Measurements from ENCODE around the gene DNAJA2. TPM values are rescaled to one million over a fixed set of nuclear protein-coding genes. Genes with fewer than 3 reads are reported as not detected.

The DNAJA2 gene
- total RNA-seq, 1 donor from 2014 or later, result 76.1 TPM

GRCh38 chr16:46961373-46962353 is 11.8 kb downstream of the DNAJA2 start:
- peak; percentile 16 for DNase-seq (ENCODE audit: low read depth)
- H3K4me1 ChIP-seq (ENCODE audit: insufficient read depth, low read length), result no peaks in the 10 kb centered on the region
- H3K4me3 ChIP-seq (ENCODE audit: insufficient read depth, low read depth, low read length), result no peak overlapping the region
- no peak overlapping the region for H3K4me2 ChIP-seq (ENCODE audit: low read length)
- Mint-ChIP-seq H3K27ac (ENCODE audit: unreplicated experiment) (peak overlapping the region; percentile 29), H3K9me3 (ENCODE audit: unreplicated experiment) (no peaks in the 10 kb centered on the region), H3K4me1 (ENCODE audit: low read depth, unreplicated experiment) (peaks cover 14% of the 10 kb centered on the region), H3K27me3 (ENCODE audit: low read depth, unreplicated experiment) (no peaks in the 10 kb centered on the region), H3K36me3 (ENCODE audit: low read depth, unreplicated experiment) (peaks cover 16% of the 10 kb centered on the region), H3K4me3 (ENCODE audit: unreplicated experiment) (no peak overlapping the region)
- H3K79me2 ChIP-seq (ENCODE audit: insufficient read depth, low read length), result peaks cover 66% of the 10 kb centered on the region
- H2AFZ ChIP-seq (ENCODE audit: low read depth, low read length), result no peak overlapping the region
- no peak for FAIRE-seq
- H3K27ac ChIP-seq (ENCODE audit: low read depth, low read length), result no peak overlapping the region
- no peak overlapping the region for H3K9ac ChIP-seq (ENCODE audit: low read length)
- TF ChIP-seq CTCF (IDR thresholded peaks at IDR 0.05; ENCODE audit: insufficient read depth, low read depth, low read length) (no peak), EZH2 (IDR thresholded peaks at IDR 0.05; ENCODE audit: insufficient read depth, low read length) (no peak)
- H3K9me3 ChIP-seq (ENCODE audit: insufficient read depth, low read depth, low read length), result no peaks in the 10 kb centered on the region
- peaks cover 60% of the 10 kb centered on the region for H4K20me1 ChIP-seq (ENCODE audit: insufficient read depth, low read length)
- H3K36me3 ChIP-seq (ENCODE audit: insufficient read depth, low read length), result peaks cover 66% of the 10 kb centered on the region
- no peaks in the 10 kb centered on the region for H3K27me3 ChIP-seq (ENCODE audit: insufficient read depth, low read length)

- no peak overlapping the region for H3K4me2 ChIP-seq (ENCODE audit: low read length)
Observed at GRCh38 chr16:46954562-46954961, 18.9 kb downstream of the DNAJA2 start.

More at GRCh38 chr16:46954562-46954961, 18.9 kb downstream of the DNAJA2 start:
- DNase-seq (ENCODE audit: low read depth), result no peak
- peaks cover 10% of the 10 kb centered on the region for H3K36me3 Mint-ChIP-seq (ENCODE audit: low read depth, unreplicated experiment)
- Histone ChIP-seq H4K20me1 (ENCODE audit: insufficient read depth, low read length) (peaks cover 12% of the 10 kb centered on the region), H3K4me1 (ENCODE audit: insufficient read depth, low read length) (no peaks in the 10 kb centered on the region), H3K4me3 (ENCODE audit: insufficient read depth, low read depth, low read length) (no peak overlapping the region), H3K36me3 (ENCODE audit: insufficient read depth, low read length) (peaks cover 39% of the 10 kb centered on the region), H3K79me2 (ENCODE audit: insufficient read depth, low read length) (peaks cover 5% of the 10 kb centered on the region), H3K27me3 (ENCODE audit: insufficient read depth, low read length) (no peaks in the 10 kb centered on the region), H3K9ac (ENCODE audit: low read length) (no peak overlapping the region), H2AFZ (ENCODE audit: low read depth, low read length) (no peak overlapping the region), H3K27ac (ENCODE audit: low read depth, low read length) (no peak overlapping the region), H3K9me3 (ENCODE audit: insufficient read depth, low read depth, low read length) (no peaks in the 10 kb centered on the region)
- H3K4me3 Mint-ChIP-seq (ENCODE audit: unreplicated experiment), result no peak overlapping the region
- no peak for TF ChIP-seq CTCF (IDR thresholded peaks at IDR 0.05; ENCODE audit: insufficient read depth, low read depth, low read length)
- TF ChIP-seq EZH2 (IDR thresholded peaks at IDR 0.05; ENCODE audit: insufficient read depth, low read length), result no peak
- H3K27ac Mint-ChIP-seq (ENCODE audit: unreplicated experiment), result no peak overlapping the region
- H3K9me3 Mint-ChIP-seq (ENCODE audit: unreplicated experiment), result no peaks in the 10 kb centered on the region
- no peaks in the 10 kb centered on the region for H3K4me1 Mint-ChIP-seq (ENCODE audit: low read depth, unreplicated experiment)
- no peak for FAIRE-seq
- H3K27me3 Mint-ChIP-seq (ENCODE audit: low read depth, unreplicated experiment), result no peaks in the 10 kb centered on the region
